HL-60 (cell line): ENCODE data around the gene NXPH2.

Experiments used
- GABPA ChIP-seq: IDR thresholded peaks from 2 replicates; pipeline ENCODE4 v1.6.1; 2012; ENCODE audit warnings: low read depth
- TF ChIP-seq, protein P1 (sequence below): IDR thresholded peaks from one replicate; pipeline ENCODE4 v1.5.1; 2011; ENCODE audit warnings: low read length, control low read depth, inconsistent platforms; ENCODE audit not compliant: insufficient read depth

DNA sequence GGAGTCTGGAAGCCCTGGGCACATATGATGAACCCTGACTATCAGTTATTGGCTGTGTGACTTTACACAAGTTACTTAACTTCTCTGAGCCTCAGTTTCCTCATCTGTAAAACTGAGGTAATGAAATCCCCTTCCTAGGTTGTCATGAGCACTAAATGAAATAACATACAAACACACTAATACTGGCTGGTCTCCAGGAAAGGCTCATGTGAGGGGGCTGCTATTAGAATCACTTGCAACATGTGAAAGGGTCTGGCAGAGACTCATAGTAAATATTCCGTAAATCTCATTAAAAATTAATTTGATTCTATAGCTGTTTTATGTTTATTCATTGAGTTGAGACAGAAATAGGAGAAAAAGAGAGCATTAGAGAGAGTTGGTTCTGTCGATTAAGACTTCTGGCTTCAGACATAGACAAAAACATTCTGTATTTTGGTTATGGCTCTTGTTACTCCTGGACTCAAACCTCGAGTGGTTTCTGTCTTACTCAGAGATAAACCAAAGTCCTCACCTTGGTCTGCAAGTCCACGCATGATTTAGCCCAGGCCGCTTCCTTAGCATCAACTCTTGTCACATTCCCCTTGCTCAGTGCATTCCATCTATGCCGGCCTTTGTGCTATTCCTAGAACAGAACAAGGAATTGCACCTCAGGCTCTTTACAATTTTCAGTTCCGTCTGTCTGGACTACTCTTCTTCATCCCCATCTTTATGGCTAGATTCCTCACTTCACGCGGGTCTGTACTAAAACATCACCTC is 139.1 kb downstream of the NXPH2 start:
- no peak for TF ChIP-seq GABPA
- TF ChIP-seq, protein P1, sequence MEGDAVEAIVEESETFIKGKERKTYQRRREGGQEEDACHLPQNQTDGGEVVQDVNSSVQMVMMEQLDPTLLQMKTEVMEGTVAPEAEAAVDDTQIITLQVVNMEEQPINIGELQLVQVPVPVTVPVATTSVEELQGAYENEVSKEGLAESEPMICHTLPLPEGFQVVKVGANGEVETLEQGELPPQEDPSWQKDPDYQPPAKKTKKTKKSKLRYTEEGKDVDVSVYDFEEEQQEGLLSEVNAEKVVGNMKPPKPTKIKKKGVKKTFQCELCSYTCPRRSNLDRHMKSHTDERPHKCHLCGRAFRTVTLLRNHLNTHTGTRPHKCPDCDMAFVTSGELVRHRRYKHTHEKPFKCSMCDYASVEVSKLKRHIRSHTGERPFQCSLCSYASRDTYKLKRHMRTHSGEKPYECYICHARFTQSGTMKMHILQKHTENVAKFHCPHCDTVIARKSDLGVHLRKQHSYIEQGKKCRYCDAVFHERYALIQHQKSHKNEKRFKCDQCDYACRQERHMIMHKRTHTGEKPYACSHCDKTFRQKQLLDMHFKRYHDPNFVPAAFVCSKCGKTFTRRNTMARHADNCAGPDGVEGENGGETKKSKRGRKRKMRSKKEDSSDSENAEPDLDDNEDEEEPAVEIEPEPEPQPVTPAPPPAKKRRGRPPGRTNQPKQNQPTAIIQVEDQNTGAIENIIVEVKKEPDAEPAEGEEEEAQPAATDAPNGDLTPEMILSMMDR = no peak
